ENCODE results near the gene GAGE12G.
"Not testable (repeated sequence)": the region's sequence is repeated elsewhere in the genome, so short reads cannot be mapped to it uniquely, and the experiment has no call there.

Gene GAGE12G, protein sequence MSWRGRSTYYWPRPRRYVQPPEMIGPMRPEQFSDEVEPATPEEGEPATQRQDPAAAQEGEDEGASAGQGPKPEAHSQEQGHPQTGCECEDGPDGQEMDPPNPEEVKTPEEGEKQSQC

DNA sequence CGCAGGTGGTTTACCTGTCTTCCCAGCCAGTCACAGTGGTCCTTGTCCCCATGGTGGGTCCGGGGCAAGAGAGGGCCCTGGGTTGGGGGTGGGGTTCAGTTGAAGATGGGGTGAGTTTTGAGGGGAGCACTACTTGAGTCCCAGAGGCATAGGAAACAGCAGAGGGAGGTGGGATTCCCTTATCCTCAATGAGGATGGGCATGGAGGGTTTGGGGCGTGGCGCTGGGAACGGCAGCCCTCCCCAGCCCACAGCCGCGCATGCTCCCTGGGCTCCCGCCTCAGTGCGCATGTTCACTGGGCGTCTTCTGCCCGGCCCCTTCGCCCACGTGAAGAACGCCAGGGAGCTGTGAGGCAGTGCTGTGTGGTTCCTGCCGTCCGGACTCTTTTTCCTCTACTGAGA lies at the start of gene GAGE12G:
Gene GAGE12G, plus strand, starts transcription at position 301 of the 400 bp plus-strand sequence. CDS start 1,155 bp downstream, outside the sequence.
- H3K27me3 ChIP-seq (ENCODE audit: control insufficient read depth in 5 of 5, insufficient read depth in 4 of 5, low read length in 5 of 5); H3K9ac ChIP-seq (ENCODE audit: low read length in 5 of 5); H3K4me3 ChIP-seq (ENCODE audit: low read depth in 1 of 5, low read length in 5 of 5); H3K36me3 ChIP-seq (ENCODE audit: control insufficient read depth in 5 of 5, insufficient read depth in 5 of 5, low read length in 5 of 5); H3K9me3 ChIP-seq (ENCODE audit: control insufficient read depth in 5 of 5, low read length in 5 of 5); H3K4me1 ChIP-seq (ENCODE audit: control insufficient read depth in 5 of 5, insufficient read depth in 5 of 5, low read length in 5 of 5); H3K27ac ChIP-seq (ENCODE audit: low read depth, low read length): not testable (repeated sequence)

DNA sequence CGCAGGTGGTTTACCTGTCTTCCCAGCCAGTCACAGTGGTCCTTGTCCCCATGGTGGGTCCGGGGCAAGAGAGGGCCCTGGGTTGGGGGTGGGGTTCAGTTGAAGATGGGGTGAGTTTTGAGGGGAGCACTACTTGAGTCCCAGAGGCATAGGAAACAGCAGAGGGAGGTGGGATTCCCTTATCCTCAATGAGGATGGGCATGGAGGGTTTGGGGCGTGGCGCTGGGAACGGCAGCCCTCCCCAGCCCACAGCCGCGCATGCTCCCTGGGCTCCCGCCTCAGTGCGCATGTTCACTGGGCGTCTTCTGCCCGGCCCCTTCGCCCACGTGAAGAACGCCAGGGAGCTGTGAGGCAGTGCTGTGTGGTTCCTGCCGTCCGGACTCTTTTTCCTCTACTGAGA lies 38.3 kb upstream of the GAGE12G start, which contains the start of gene GAGE12C:
Gene GAGE12C, plus strand, starts transcription at position 301 of the 400 bp plus-strand sequence. CDS start 1,155 bp downstream, outside the sequence.
- H3K27ac ChIP-seq (ENCODE audit: low read depth, low read length); H3K36me3 ChIP-seq (ENCODE audit: control insufficient read depth in 5 of 5, insufficient read depth in 5 of 5, low read length in 5 of 5); H3K4me3 ChIP-seq (ENCODE audit: low read depth in 1 of 5, low read length in 5 of 5); H3K27me3 ChIP-seq (ENCODE audit: control insufficient read depth in 5 of 5, insufficient read depth in 4 of 5, low read length in 5 of 5); H3K9ac ChIP-seq (ENCODE audit: low read length in 5 of 5); H3K4me1 ChIP-seq (ENCODE audit: control insufficient read depth in 5 of 5, insufficient read depth in 5 of 5, low read length in 5 of 5); H3K9me3 ChIP-seq (ENCODE audit: control insufficient read depth in 5 of 5, low read length in 5 of 5): not testable (repeated sequence)

DNA sequence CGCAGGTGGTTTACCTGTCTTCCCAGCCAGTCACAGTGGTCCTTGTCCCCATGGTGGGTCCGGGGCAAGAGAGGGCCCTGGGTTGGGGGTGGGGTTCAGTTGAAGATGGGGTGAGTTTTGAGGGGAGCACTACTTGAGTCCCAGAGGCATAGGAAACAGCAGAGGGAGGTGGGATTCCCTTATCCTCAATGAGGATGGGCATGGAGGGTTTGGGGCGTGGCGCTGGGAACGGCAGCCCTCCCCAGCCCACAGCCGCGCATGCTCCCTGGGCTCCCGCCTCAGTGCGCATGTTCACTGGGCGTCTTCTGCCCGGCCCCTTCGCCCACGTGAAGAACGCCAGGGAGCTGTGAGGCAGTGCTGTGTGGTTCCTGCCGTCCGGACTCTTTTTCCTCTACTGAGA lies 28.8 kb upstream of the GAGE12G start, which contains the start of gene GAGE12D:
Gene GAGE12D, plus strand, starts transcription at position 301 of the 400 bp plus-strand sequence. CDS start 1,155 bp downstream, outside the sequence.
- H3K4me3 ChIP-seq (ENCODE audit: low read depth in 1 of 5, low read length in 5 of 5); H3K9me3 ChIP-seq (ENCODE audit: control insufficient read depth in 5 of 5, low read length in 5 of 5); H3K27me3 ChIP-seq (ENCODE audit: control insufficient read depth in 5 of 5, insufficient read depth in 4 of 5, low read length in 5 of 5); H3K4me1 ChIP-seq (ENCODE audit: control insufficient read depth in 5 of 5, insufficient read depth in 5 of 5, low read length in 5 of 5); H3K27ac ChIP-seq (ENCODE audit: low read depth, low read length); H3K9ac ChIP-seq (ENCODE audit: low read length in 5 of 5); H3K36me3 ChIP-seq (ENCODE audit: control insufficient read depth in 5 of 5, insufficient read depth in 5 of 5, low read length in 5 of 5): not testable (repeated sequence)

DNA sequence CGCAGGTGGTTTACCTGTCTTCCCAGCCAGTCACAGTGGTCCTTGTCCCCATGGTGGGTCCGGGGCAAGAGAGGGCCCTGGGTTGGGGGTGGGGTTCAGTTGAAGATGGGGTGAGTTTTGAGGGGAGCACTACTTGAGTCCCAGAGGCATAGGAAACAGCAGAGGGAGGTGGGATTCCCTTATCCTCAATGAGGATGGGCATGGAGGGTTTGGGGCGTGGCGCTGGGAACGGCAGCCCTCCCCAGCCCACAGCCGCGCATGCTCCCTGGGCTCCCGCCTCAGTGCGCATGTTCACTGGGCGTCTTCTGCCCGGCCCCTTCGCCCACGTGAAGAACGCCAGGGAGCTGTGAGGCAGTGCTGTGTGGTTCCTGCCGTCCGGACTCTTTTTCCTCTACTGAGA lies 19.2 kb upstream of the GAGE12G start, which contains the start of gene GAGE12E:
Gene GAGE12E, plus strand, starts transcription at position 301 of the 400 bp plus-strand sequence. CDS start 1,155 bp downstream, outside the sequence.
- not testable (repeated sequence) for H3K9ac ChIP-seq (ENCODE audit: low read length in 5 of 5); H3K27me3 ChIP-seq (ENCODE audit: control insufficient read depth in 5 of 5, insufficient read depth in 4 of 5, low read length in 5 of 5); H3K27ac ChIP-seq (ENCODE audit: low read depth, low read length); H3K36me3 ChIP-seq (ENCODE audit: control insufficient read depth in 5 of 5, insufficient read depth in 5 of 5, low read length in 5 of 5); H3K4me3 ChIP-seq (ENCODE audit: low read depth in 1 of 5, low read length in 5 of 5); H3K4me1 ChIP-seq (ENCODE audit: control insufficient read depth in 5 of 5, insufficient read depth in 5 of 5, low read length in 5 of 5); H3K9me3 ChIP-seq (ENCODE audit: control insufficient read depth in 5 of 5, low read length in 5 of 5)

DNA sequence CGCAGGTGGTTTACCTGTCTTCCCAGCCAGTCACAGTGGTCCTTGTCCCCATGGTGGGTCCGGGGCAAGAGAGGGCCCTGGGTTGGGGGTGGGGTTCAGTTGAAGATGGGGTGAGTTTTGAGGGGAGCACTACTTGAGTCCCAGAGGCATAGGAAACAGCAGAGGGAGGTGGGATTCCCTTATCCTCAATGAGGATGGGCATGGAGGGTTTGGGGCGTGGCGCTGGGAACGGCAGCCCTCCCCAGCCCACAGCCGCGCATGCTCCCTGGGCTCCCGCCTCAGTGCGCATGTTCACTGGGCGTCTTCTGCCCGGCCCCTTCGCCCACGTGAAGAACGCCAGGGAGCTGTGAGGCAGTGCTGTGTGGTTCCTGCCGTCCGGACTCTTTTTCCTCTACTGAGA lies 9.7 kb upstream of the GAGE12G start, which contains the start of gene GAGE12F:
Gene GAGE12F, plus strand, starts transcription at position 301 of the 400 bp plus-strand sequence. CDS start 1,155 bp downstream, outside the sequence.
- not testable (repeated sequence) for H3K27ac ChIP-seq (ENCODE audit: low read depth, low read length); H3K36me3 ChIP-seq (ENCODE audit: control insufficient read depth in 5 of 5, insufficient read depth in 5 of 5, low read length in 5 of 5); H3K4me1 ChIP-seq (ENCODE audit: control insufficient read depth in 5 of 5, insufficient read depth in 5 of 5, low read length in 5 of 5); H3K9me3 ChIP-seq (ENCODE audit: control insufficient read depth in 5 of 5, low read length in 5 of 5); H3K9ac ChIP-seq (ENCODE audit: low read length in 5 of 5); H3K27me3 ChIP-seq (ENCODE audit: control insufficient read depth in 5 of 5, insufficient read depth in 4 of 5, low read length in 5 of 5); H3K4me3 ChIP-seq (ENCODE audit: low read depth in 1 of 5, low read length in 5 of 5)

DNA sequence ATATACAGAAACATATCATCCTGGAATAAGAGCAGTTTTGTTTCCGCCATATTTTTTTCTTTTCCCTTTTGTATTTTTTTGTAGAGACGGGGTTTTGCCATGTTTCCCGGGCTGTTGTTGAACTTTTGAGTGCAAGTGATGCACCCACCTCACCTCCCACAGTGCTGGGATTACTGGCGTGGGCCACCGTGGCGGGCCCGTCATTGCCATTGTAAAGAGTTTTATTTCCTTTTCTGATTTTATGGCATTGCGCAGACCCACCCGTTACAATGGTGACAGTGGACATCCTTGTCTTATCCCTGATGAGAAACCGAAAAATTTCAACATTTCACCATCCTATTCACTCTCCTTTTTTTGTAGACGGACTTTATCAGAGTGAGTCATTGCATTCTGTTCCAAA lies 1.5 kb upstream of the GAGE12G start:
- not testable (repeated sequence) for H3K9me3 ChIP-seq (ENCODE audit: control insufficient read depth in 5 of 5, low read length in 5 of 5); H3K27me3 ChIP-seq (ENCODE audit: control insufficient read depth in 5 of 5, insufficient read depth in 4 of 5, low read length in 5 of 5); H3K4me1 ChIP-seq (ENCODE audit: control insufficient read depth in 5 of 5, insufficient read depth in 5 of 5, low read length in 5 of 5); H3K4me3 ChIP-seq (ENCODE audit: low read depth in 1 of 5, low read length in 5 of 5); H3K9ac ChIP-seq (ENCODE audit: low read length in 5 of 5); H3K27ac ChIP-seq (ENCODE audit: low read depth, low read length); H3K36me3 ChIP-seq (ENCODE audit: control insufficient read depth in 5 of 5, insufficient read depth in 5 of 5, low read length in 5 of 5)

DNA sequence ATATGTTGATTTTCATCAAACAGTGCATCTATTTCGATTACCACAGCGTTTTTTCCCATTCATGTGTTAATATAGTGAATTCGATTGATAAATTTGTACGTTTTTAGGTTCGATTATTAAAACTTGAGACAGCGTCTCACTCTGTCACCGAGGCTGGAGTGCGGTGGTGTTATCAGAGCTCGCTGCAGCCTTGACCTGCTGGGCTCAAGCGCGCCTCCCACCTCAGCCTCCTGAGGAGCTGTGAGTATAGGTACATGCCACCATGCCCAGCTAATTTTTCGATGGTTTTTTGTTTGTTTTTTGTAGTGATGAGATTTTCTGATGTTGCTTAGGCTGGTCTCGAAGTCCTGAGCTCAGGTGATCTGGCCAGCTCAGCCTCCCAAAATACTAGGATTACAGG lies 1.0 kb upstream of the GAGE12G start:
- H3K9me3 ChIP-seq (ENCODE audit: control insufficient read depth in 5 of 5, low read length in 5 of 5); H3K27ac ChIP-seq (ENCODE audit: low read depth, low read length); H3K4me3 ChIP-seq (ENCODE audit: low read depth in 1 of 5, low read length in 5 of 5); H3K4me1 ChIP-seq (ENCODE audit: control insufficient read depth in 5 of 5, insufficient read depth in 5 of 5, low read length in 5 of 5); H3K27me3 ChIP-seq (ENCODE audit: control insufficient read depth in 5 of 5, insufficient read depth in 4 of 5, low read length in 5 of 5); H3K9ac ChIP-seq (ENCODE audit: low read length in 5 of 5); H3K36me3 ChIP-seq (ENCODE audit: control insufficient read depth in 5 of 5, insufficient read depth in 5 of 5, low read length in 5 of 5): not testable (repeated sequence)

DNA sequence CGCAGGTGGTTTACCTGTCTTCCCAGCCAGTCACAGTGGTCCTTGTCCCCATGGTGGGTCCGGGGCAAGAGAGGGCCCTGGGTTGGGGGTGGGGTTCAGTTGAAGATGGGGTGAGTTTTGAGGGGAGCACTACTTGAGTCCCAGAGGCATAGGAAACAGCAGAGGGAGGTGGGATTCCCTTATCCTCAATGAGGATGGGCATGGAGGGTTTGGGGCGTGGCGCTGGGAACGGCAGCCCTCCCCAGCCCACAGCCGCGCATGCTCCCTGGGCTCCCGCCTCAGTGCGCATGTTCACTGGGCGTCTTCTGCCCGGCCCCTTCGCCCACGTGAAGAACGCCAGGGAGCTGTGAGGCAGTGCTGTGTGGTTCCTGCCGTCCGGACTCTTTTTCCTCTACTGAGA lies 9.4 kb downstream of the GAGE12G start, which contains the start of gene GAGE12H:
Gene GAGE12H, plus strand, starts transcription at position 301 of the 400 bp plus-strand sequence. CDS start 1,155 bp downstream, outside the sequence.
- not testable (repeated sequence) for H3K4me3 ChIP-seq (ENCODE audit: low read depth in 1 of 5, low read length in 5 of 5); H3K9ac ChIP-seq (ENCODE audit: low read length in 5 of 5); H3K27ac ChIP-seq (ENCODE audit: low read depth, low read length); H3K36me3 ChIP-seq (ENCODE audit: control insufficient read depth in 5 of 5, insufficient read depth in 5 of 5, low read length in 5 of 5); H3K27me3 ChIP-seq (ENCODE audit: control insufficient read depth in 5 of 5, insufficient read depth in 4 of 5, low read length in 5 of 5); H3K9me3 ChIP-seq (ENCODE audit: control insufficient read depth in 5 of 5, low read length in 5 of 5); H3K4me1 ChIP-seq (ENCODE audit: control insufficient read depth in 5 of 5, insufficient read depth in 5 of 5, low read length in 5 of 5)

DNA sequence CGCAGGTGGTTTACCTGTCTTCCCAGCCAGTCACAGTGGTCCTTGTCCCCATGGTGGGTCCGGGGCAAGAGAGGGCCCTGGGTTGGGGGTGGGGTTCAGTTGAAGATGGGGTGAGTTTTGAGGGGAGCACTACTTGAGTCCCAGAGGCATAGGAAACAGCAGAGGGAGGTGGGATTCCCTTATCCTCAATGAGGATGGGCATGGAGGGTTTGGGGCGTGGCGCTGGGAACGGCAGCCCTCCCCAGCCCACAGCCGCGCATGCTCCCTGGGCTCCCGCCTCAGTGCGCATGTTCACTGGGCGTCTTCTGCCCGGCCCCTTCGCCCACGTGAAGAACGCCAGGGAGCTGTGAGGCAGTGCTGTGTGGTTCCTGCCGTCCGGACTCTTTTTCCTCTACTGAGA lies 19.0 kb downstream of the GAGE12G start, which contains the start of gene GAGE2A:
Gene GAGE2A, plus strand, starts transcription at position 301 of the 400 bp plus-strand sequence. CDS start 1,155 bp downstream, outside the sequence.
- H3K9ac ChIP-seq (ENCODE audit: low read length in 5 of 5): not testable (repeated sequence)

DNA sequence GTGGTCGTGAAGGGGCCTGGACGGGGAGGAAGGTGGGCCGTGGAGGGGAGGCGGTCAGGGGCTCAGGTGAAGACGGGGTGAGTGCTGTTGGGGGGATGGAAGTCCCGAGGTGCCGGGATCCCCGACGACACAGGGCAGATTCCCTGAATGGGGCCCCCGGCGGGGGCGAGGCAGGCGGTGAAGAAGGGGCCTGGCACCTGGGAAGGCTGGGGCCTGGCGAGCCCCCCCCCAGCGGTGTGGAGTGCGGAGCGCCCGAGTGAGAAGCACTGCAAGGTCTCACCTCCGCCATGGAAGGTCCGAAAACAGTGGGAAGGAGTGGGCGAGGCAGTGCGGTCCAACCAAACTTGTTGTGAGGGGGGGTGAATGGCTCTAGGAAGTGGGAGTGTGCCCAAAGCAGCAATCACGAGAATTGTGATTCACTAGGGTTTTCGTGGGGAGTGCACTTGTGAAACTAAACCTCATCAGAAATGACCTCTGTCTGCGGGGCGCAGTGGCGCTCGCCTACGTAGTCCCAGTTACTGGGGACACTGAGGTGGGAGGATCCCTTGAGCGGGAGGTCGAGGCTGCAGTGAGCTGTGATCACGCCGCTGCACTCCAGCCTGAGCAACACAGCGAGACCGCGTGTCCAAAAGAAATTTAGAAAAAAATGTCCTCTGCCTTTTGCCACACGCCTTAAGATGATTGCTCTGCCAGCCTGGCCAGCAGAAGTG lies 19.7 kb downstream of the GAGE12G start:
- not testable (repeated sequence) for H3K36me3 ChIP-seq (ENCODE audit: control insufficient read depth in 5 of 5, insufficient read depth in 5 of 5, low read length in 5 of 5); H3K9ac ChIP-seq (ENCODE audit: low read length in 5 of 5); H3K27me3 ChIP-seq (ENCODE audit: control insufficient read depth in 5 of 5, insufficient read depth in 4 of 5, low read length in 5 of 5); H3K9me3 ChIP-seq (ENCODE audit: control insufficient read depth in 5 of 5, low read length in 5 of 5); H3K4me1 ChIP-seq (ENCODE audit: control insufficient read depth in 5 of 5, insufficient read depth in 5 of 5, low read length in 5 of 5); H3K4me3 ChIP-seq (ENCODE audit: low read depth in 1 of 5, low read length in 5 of 5); H3K27ac ChIP-seq (ENCODE audit: low read depth, low read length)

More for the DNA sequence above, 19.0 kb downstream of the GAGE12G start, which contains the start of gene GAGE2A:
- not testable (repeated sequence) for H3K36me3 ChIP-seq (ENCODE audit: control insufficient read depth in 5 of 5, insufficient read depth in 5 of 5, low read length in 5 of 5); H3K4me1 ChIP-seq (ENCODE audit: control insufficient read depth in 5 of 5, insufficient read depth in 5 of 5, low read length in 5 of 5); H3K27ac ChIP-seq (ENCODE audit: low read depth, low read length); H3K4me3 ChIP-seq (ENCODE audit: low read depth in 1 of 5, low read length in 5 of 5); H3K27me3 ChIP-seq (ENCODE audit: control insufficient read depth in 5 of 5, insufficient read depth in 4 of 5, low read length in 5 of 5); H3K9me3 ChIP-seq (ENCODE audit: control insufficient read depth in 5 of 5, low read length in 5 of 5)

Measured in subcutaneous abdominal adipose tissue (tissue), 5 donors.